Thyroid gland (tissue), 4 donors: ENCODE data around the gene MICAL3.

Experiments used
- POLR2A ChIP-seq, 2 donors: fragments of 450-650 bp; IDR thresholded peaks; one replicate each; pipeline ENCODE4 v1.6.1; 2017; ENCODE audit warnings: antibody characterized with exemption in 2 of 2, mild to moderate bottlenecking in 2 of 2, moderate library complexity in 1 of 2
- TF ChIP-seq, protein P1 (sequence below), 6 experiments: fragments of 200-600 bp in 3 of 6; fragments of 450-650 bp in 3 of 6; sonication (generic) in 3 of 6; IDR thresholded peaks; one replicate each; pipeline ENCODE4 v1.5.1; 2016 to 2019; ENCODE audit warnings: antibody characterized with exemption in 6 of 6, mild to moderate bottlenecking in 2 of 6, inconsistent platforms in 1 of 6, moderate library complexity in 1 of 6

GRCh38 chr22:18067121-18067520 is 42.8 kb upstream of the MICAL3 start:
- TF ChIP-seq, protein P1, sequence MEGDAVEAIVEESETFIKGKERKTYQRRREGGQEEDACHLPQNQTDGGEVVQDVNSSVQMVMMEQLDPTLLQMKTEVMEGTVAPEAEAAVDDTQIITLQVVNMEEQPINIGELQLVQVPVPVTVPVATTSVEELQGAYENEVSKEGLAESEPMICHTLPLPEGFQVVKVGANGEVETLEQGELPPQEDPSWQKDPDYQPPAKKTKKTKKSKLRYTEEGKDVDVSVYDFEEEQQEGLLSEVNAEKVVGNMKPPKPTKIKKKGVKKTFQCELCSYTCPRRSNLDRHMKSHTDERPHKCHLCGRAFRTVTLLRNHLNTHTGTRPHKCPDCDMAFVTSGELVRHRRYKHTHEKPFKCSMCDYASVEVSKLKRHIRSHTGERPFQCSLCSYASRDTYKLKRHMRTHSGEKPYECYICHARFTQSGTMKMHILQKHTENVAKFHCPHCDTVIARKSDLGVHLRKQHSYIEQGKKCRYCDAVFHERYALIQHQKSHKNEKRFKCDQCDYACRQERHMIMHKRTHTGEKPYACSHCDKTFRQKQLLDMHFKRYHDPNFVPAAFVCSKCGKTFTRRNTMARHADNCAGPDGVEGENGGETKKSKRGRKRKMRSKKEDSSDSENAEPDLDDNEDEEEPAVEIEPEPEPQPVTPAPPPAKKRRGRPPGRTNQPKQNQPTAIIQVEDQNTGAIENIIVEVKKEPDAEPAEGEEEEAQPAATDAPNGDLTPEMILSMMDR (IDR thresholded peaks at IDR 0.05) = no peak
- no peak for TF ChIP-seq POLR2A (IDR thresholded peaks at IDR 0.05)
